Measurements from ENCODE around the gene FRMD3.

DNA sequence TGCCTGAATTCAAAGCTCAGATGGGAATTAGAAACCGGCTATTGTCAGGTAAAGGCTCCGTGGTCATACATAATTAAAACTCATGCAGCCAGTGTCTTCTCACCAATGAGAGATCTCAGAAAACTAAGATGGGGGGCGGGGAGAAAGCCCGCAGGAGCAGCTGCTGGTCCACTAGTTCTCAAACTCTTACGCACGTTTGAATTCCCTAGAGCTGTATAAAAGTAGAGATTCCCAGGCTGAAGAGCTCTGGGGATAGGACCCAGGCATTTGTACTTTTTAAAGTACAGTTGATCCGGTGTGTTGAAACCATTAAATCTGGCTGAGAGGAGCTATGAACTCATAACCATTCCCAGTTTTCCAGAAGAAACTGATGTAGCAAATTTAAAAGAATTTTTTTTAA lies 68.5 kb downstream of the FRMD3 start:
- TF ChIP-seq, protein P1, sequence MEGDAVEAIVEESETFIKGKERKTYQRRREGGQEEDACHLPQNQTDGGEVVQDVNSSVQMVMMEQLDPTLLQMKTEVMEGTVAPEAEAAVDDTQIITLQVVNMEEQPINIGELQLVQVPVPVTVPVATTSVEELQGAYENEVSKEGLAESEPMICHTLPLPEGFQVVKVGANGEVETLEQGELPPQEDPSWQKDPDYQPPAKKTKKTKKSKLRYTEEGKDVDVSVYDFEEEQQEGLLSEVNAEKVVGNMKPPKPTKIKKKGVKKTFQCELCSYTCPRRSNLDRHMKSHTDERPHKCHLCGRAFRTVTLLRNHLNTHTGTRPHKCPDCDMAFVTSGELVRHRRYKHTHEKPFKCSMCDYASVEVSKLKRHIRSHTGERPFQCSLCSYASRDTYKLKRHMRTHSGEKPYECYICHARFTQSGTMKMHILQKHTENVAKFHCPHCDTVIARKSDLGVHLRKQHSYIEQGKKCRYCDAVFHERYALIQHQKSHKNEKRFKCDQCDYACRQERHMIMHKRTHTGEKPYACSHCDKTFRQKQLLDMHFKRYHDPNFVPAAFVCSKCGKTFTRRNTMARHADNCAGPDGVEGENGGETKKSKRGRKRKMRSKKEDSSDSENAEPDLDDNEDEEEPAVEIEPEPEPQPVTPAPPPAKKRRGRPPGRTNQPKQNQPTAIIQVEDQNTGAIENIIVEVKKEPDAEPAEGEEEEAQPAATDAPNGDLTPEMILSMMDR (conservative IDR thresholded peaks at IDR 0.05; ENCODE audit: low read length): no peak
- TF ChIP-seq EZH2phosphoT487 (IDR thresholded peaks at IDR 0.05; ENCODE audit: borderline replicate concordance): no peak
